CD14-positive monocyte (primary cell): ENCODE data around the gene TMEM26. TPM values are rescaled to one million over a fixed set of nuclear protein-coding genes. Genes with fewer than 3 reads are reported as not detected.
A peak's percentile ranks its signal among the peaks of the same experiment; 100 is the strongest.

Source experiments
- DNase-seq, 3 donors: peaks; one replicate each; pipeline ENCODE4 v3.0.0-alpha.2; 2011 to 2022
- H2AFZ ChIP-seq: 2 replicates; pipeline ENCODE4 v1.6.0; 2012; ENCODE audit warnings: mild to moderate bottlenecking, low read depth, low read length, inconsistent platforms; ENCODE audit not compliant: insufficient read depth, poor library complexity, severe bottlenecking
- H3K27ac ChIP-seq, 2 donors: 1 replicate in 1 of 2; 2 replicates in 1 of 2; pipeline ENCODE4 v1.5.1; 2012 to 2013; ENCODE audit warnings: low read length in 2 of 2, control low read depth in 1 of 2, inconsistent platforms in 1 of 2, low read depth in 1 of 2, mild to moderate bottlenecking in 1 of 2
- H3K27me3 ChIP-seq, 2 donors: one replicate each; pipeline versions ENCODE4 v1.6.0 to v1.6.1; 2011 to 2013; ENCODE audit warnings: low read length in 2 of 2; ENCODE audit not compliant: control insufficient read depth in 2 of 2, insufficient read depth in 2 of 2
- H3K36me3 ChIP-seq, 2 donors: replicated peaks in 1 of 2; 1 replicate in 1 of 2; 2 replicates in 1 of 2; pipeline versions ENCODE4 v1.5.1 to v1.6.1; 2012 to 2013; ENCODE audit warnings: low read length in 2 of 2, control low read depth in 1 of 2, inconsistent platforms in 1 of 2, mild to moderate bottlenecking in 1 of 2; ENCODE audit not compliant: insufficient read depth in 2 of 2, control insufficient read depth in 1 of 2
- H3K4me1 ChIP-seq, 2 donors: 1 replicate in 1 of 2; 2 replicates in 1 of 2; pipeline versions ENCODE4 v1.5.1 to v1.6.1; 2012 to 2013; ENCODE audit warnings: low read length in 2 of 2, control low read depth in 1 of 2, inconsistent platforms in 1 of 2, mild to moderate bottlenecking in 1 of 2, moderate library complexity in 1 of 2; ENCODE audit not compliant: insufficient read depth in 2 of 2, control insufficient read depth in 1 of 2
- H3K4me2 ChIP-seq: replicated peaks from 2 replicates; pipeline ENCODE3; 2012; ENCODE audit warnings: low read length, moderate library complexity, mild to moderate bottlenecking; ENCODE audit not compliant: poor library complexity, severe bottlenecking; ENCODE audit errors: extremely low read depth
- H3K4me3 ChIP-seq, 3 experiments: fragments of 200-600 bp in 1 of 3; sonication (generic) in 1 of 3; replicated peaks in 1 of 3; 1 replicate in 2 of 3; 2 replicates in 1 of 3; pipeline ENCODE4 v1.5.1; 2011 to 2013; ENCODE audit warnings: low read length in 3 of 3, mild to moderate bottlenecking in 3 of 3, control low read depth in 2 of 3, low read depth in 2 of 3, inconsistent platforms in 1 of 3, moderate library complexity in 1 of 3
- H3K79me2 ChIP-seq: 2 replicates; pipeline ENCODE4 v1.6.0; 2012; ENCODE audit warnings: mild to moderate bottlenecking, control low read depth, inconsistent platforms, low read length, moderate library complexity; ENCODE audit not compliant: insufficient read depth
- H3K9ac ChIP-seq: 2 replicates; pipeline ENCODE4 v1.6.0; 2017; ENCODE audit warnings: low read length, mild to moderate bottlenecking; ENCODE audit not compliant: insufficient read depth, poor library complexity, severe bottlenecking
- H3K9me3 ChIP-seq, 2 donors: replicated peaks in 1 of 2; 1 replicate in 1 of 2; 2 replicates in 1 of 2; pipeline versions ENCODE4 v1.5.1 to v1.6.1; 2012 to 2013; ENCODE audit warnings: low read length in 2 of 2, control low read depth in 1 of 2; ENCODE audit not compliant: control insufficient read depth in 1 of 2, insufficient read depth in 1 of 2
- H4K20me1 ChIP-seq: 2 replicates; pipeline ENCODE4 v1.6.0; 2012; ENCODE audit warnings: mild to moderate bottlenecking, low read length, control low read depth, moderate library complexity; ENCODE audit not compliant: insufficient read depth
- H3K27ac Mint-ChIP-seq, 7 donors: one replicate each; pipeline ENCODE4 v1.8.0; 2020; ENCODE audit warnings: mild to moderate bottlenecking in 7 of 7, mixed read lengths in 7 of 7, moderate library complexity in 6 of 7, inconsistent platforms in 2 of 7
- H3K27me3 Mint-ChIP-seq, 3 donors: one replicate each; pipeline ENCODE4 v1.8.0; 2021 to 2022; ENCODE audit warnings: low read depth in 3 of 3, mild to moderate bottlenecking in 3 of 3, mixed read lengths in 3 of 3, moderate library complexity in 3 of 3, inconsistent platforms in 1 of 3
- H3K36me3 Mint-ChIP-seq, 2 donors: one replicate each; pipeline ENCODE4 v1.8.0; 2020; ENCODE audit warnings: mixed read lengths in 2 of 2, inconsistent platforms in 1 of 2, mild to moderate bottlenecking in 1 of 2
- H3K4me1 Mint-ChIP-seq: one replicate; pipeline ENCODE4 v1.8.0; 2020; ENCODE audit warnings: mild to moderate bottlenecking, mixed read lengths
- H3K4me3 Mint-ChIP-seq, 2 donors: one replicate each; pipeline ENCODE4 v1.8.0; 2020; ENCODE audit warnings: mild to moderate bottlenecking in 2 of 2, mixed read lengths in 2 of 2, moderate library complexity in 1 of 2
- H3K9me3 Mint-ChIP-seq, 7 donors: one replicate each; pipeline ENCODE4 v1.8.0; 2020 to 2022; ENCODE audit warnings: mixed read lengths in 7 of 7, mild to moderate bottlenecking in 6 of 7, moderate library complexity in 6 of 7, inconsistent platforms in 2 of 7
- WGBS: methylation state at CpG from one replicate; pipeline ENCODE4 v1.1.5; 2013; ENCODE audit warnings: missing lambda C conversion rate; ENCODE audit not compliant: insufficient coverage; 5-methylcytosine and 5-hydroxymethylcytosine counted together
- intact Hi-C, 2 donors: fragments of 100-400 bp; cut with micrococcal nuclease; formaldehyde crosslinking; loops; one replicate each; pipeline versions ENCODE4 v1.15.0 to v1.15.1; 2023
- polyA plus RNA-seq, 3 donors: library from polyadenylated mRNA; depleted of rRNA in 1 of 3; unstranded in 2 of 3; stranded (reverse) in 1 of 3; fragments of 300-500 nt in 2 of 3; fragments of >200 nt in 1 of 3; fragmentation: Illumina TruSeq in 2 of 3; gene quantifications; 1 replicate in 2 of 3; 2 replicates in 1 of 3; pipeline ENCODE4 v1.2.3, GENCODE V29; 2012 to 2021
- TF ChIP-seq, protein P1 (sequence below): fragments of 200-600 bp; IDR thresholded peaks from one replicate; pipeline ENCODE4 v1.8.0; 2022; ENCODE audit warnings: antibody characterized with exemption, mild to moderate bottlenecking

TMEM26 gene
- polyA plus RNA-seq, 3 donors, result not detected

DNA sequence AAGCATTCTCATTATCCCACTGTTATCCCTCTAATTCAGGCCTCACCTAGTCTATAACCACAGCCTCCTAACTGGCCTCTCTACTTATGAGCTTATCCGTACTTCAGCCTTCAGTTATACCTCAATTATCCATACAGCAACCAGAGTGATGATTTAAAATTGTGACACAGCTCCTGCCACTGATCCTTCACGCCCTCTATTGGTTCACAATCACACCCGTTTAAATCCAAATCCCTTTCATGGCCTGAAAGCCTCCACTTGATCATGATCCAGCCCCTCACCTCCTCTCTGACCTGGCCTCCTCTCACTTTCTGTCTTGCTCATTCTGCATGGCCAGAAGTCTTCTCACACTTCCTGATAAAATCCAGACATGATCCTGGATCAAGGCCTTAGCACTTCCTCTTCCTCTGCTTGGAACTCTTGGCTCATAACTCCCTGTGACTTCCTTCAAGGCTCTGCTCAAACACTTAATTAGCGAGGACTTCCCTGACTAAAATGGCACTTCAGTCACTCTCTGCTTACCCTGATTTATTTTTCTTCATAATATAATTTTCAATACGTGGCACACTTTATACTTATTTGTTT, 19.0 kb upstream of the TMEM26 start:
- Histone ChIP-seq H2AFZ (no peak overlapping the region), H3K9me3 (no peaks in the 10 kb centered on the region), H3K4me2 (no peak overlapping the region), H3K36me3 (no peaks in the 10 kb centered on the region), H3K4me1 (no peaks in the 10 kb centered on the region), H3K4me3 (no peak overlapping the region), H3K27ac (no peak overlapping the region), H4K20me1 (no peaks in the 10 kb centered on the region), H3K79me2 (no peaks in the 10 kb centered on the region), H3K27me3 (no peaks in the 10 kb centered on the region), H3K9ac (no peak overlapping the region)
- TF ChIP-seq, protein P1, sequence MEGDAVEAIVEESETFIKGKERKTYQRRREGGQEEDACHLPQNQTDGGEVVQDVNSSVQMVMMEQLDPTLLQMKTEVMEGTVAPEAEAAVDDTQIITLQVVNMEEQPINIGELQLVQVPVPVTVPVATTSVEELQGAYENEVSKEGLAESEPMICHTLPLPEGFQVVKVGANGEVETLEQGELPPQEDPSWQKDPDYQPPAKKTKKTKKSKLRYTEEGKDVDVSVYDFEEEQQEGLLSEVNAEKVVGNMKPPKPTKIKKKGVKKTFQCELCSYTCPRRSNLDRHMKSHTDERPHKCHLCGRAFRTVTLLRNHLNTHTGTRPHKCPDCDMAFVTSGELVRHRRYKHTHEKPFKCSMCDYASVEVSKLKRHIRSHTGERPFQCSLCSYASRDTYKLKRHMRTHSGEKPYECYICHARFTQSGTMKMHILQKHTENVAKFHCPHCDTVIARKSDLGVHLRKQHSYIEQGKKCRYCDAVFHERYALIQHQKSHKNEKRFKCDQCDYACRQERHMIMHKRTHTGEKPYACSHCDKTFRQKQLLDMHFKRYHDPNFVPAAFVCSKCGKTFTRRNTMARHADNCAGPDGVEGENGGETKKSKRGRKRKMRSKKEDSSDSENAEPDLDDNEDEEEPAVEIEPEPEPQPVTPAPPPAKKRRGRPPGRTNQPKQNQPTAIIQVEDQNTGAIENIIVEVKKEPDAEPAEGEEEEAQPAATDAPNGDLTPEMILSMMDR, result no peak
- Mint-ChIP-seq H3K36me3 (no peaks in the 10 kb centered on the region), H3K27ac (no peak overlapping the region), H3K4me1 (no peaks in the 10 kb centered on the region), H3K4me3 (no peak overlapping the region), H3K27me3 (peaks cover 4 to 5% (median 5%) of the 10 kb centered on the region in 3 donors), H3K9me3 (no peaks in the 10 kb centered on the region)
- DNase-seq, result peak in 2 of 3 donors; percentile 13 to 34
- 95% methylated on average over 4 of the region's 5 CpGs for WGBS
- intact Hi-C loops, result no loop called here

- Histone ChIP-seq H3K27ac (no peak overlapping the region), H3K9ac (no peak overlapping the region), H3K4me1 (peaks cover 0 to under 1% of the 10 kb centered on the region in 2 donors), H2AFZ (no peak overlapping the region), H3K4me3 (no peak overlapping the region), H3K9me3 (no peaks in the 10 kb centered on the region), H3K27me3 (no peaks in the 10 kb centered on the region), H3K4me2 (no peak overlapping the region), H4K20me1 (no peaks in the 10 kb centered on the region), H3K79me2 (no peaks in the 10 kb centered on the region), H3K36me3 (no peaks in the 10 kb centered on the region)
- WGBS, result no CpG with 5 or more reads among the region's 2 CpGs
- DNase-seq, result no peak
- H3K4me1 Mint-ChIP-seq, result no peaks in the 10 kb centered on the region
- H3K36me3 Mint-ChIP-seq, result no peaks in the 10 kb centered on the region
- H3K27ac Mint-ChIP-seq, result no peak overlapping the region
- H3K9me3 Mint-ChIP-seq, result no peaks in the 10 kb centered on the region
- TF ChIP-seq, protein P1, result no peak
- H3K4me3 Mint-ChIP-seq, result no peak overlapping the region
- intact Hi-C loops, result no loop called here
- H3K27me3 Mint-ChIP-seq, result peaks cover 4 to 5% (median 5%) of the 10 kb centered on the region in 3 donors
Measured at GRCh38 chr10:61471491-61471890, 18.3 kb upstream of the TMEM26 start.
